ENCODE data around the gene PPP6R2. TPM values are rescaled to one million over a fixed set of nuclear protein-coding genes. Genes with fewer than 3 reads are reported as not detected.

PPP6R2 gene
- total RNA-seq, 1 experiment from 2014 or later, result 61.3 TPM

- ChIA-PET RAD21 (ENCODE audit: low non-redundant PET in 1 of 2, low total read pairs in 2 of 2, uncharacterized antibody in 2 of 2, unreplicated experiment in 2 of 2) (no interaction called here), CTCF (no interaction called here), POLR2A (no interaction called here)
- H3K9me3 ChIP-seq (ENCODE audit: control insufficient read depth in 1 of 2, insufficient read depth in 1 of 2, low read depth in 1 of 2, low read length in 2 of 2), result no peaks in the 10 kb centered on the region
- H3K79me2 ChIP-seq (ENCODE audit: insufficient read depth, low read length), result no peaks in the 10 kb centered on the region
- intact Hi-C loops (cut with micrococcal nuclease), result no loop called here
- H3K9ac ChIP-seq (ENCODE audit: low read length), result no peak overlapping the region
- H3K36me3 ChIP-seq (ENCODE audit: control insufficient read depth in 1 of 2, insufficient read depth in 2 of 2, low read length in 2 of 2), result peaks cover 52% of the 10 kb centered on the region in 2 experiments
- DNase-seq (ENCODE audit: low read depth, low spot score) (no peak), ATAC-seq (no peak)
- no peaks in the 10 kb centered on the region for H3K9me2 ChIP-seq (ENCODE audit: insufficient read depth)
- no peak overlapping the region for H3K4me2 ChIP-seq (ENCODE audit: low read length)
- BruUV-seq (replicated peaks), result no TSS peak
- TF ChIP-seq FOSL1 (IDR thresholded peaks at IDR 0.05; ENCODE audit: low read depth) (no peak), ELF1 (IDR thresholded peaks at IDR 0.05; ENCODE audit: borderline replicate concordance, low read depth) (no peak), ZNF274 (IDR thresholded peaks at IDR 0.05; ENCODE audit: low read depth, low read length) (no peak), REST (IDR thresholded peaks at IDR 0.05; ENCODE audit: low read depth) (no peak), POLR2A (IDR thresholded peaks at IDR 0.05; ENCODE audit: borderline replicate concordance, extremely low read depth, insufficient read depth, insufficient read length) (no peak), EZH2phosphoT487 (IDR thresholded peaks at IDR 0.05; ENCODE audit: borderline replicate concordance) (no peak)
- H3K27ac ChIP-seq (ENCODE audit: low read depth, low read length), result no peak overlapping the region
- no peaks in the 10 kb centered on the region for H3K27me3 ChIP-seq (ENCODE audit: insufficient read depth, low read length)
- no peaks in the 10 kb centered on the region for H4K20me1 ChIP-seq (ENCODE audit: insufficient read depth)
- no peak overlapping the region for H2AFZ ChIP-seq (ENCODE audit: low read depth, low read length, poor library complexity, severe bottlenecking)
- no peak overlapping the region for H3K4me3 ChIP-seq (replicated peaks in 1 of 2; ENCODE audit: low read depth in 1 of 2, low read length in 2 of 2)
- H3K4me1 ChIP-seq (ENCODE audit: control insufficient read depth in 1 of 2, insufficient read depth in 2 of 2, low read length in 2 of 2), result no peaks in the 10 kb centered on the region
These were observed 77.5 kb downstream of the PPP6R2 start for GRCh38 chr22:50420581-50420980.

- Histone ChIP-seq H3K9me2 (ENCODE audit: insufficient read depth) (no peaks in the 10 kb centered on the region), H3K9me3 (ENCODE audit: control insufficient read depth in 1 of 2, insufficient read depth in 1 of 2, low read depth in 1 of 2, low read length in 2 of 2) (no peaks in the 10 kb centered on the region), H2AFZ (ENCODE audit: low read depth, low read length, poor library complexity, severe bottlenecking) (no peak overlapping the region), H4K20me1 (ENCODE audit: insufficient read depth) (no peaks in the 10 kb centered on the region), H3K79me2 (ENCODE audit: insufficient read depth, low read length) (no peaks in the 10 kb centered on the region), H3K4me1 (ENCODE audit: control insufficient read depth in 1 of 2, insufficient read depth in 2 of 2, low read length in 2 of 2) (no peaks in the 10 kb centered on the region), H3K4me2 (ENCODE audit: low read length) (no peak overlapping the region), H3K9ac (ENCODE audit: low read length) (no peak overlapping the region), H3K27ac (ENCODE audit: low read depth, low read length) (no peak overlapping the region), H3K4me3 (replicated peaks in 1 of 2; ENCODE audit: low read depth in 1 of 2, low read length in 2 of 2) (no peak overlapping the region), H3K36me3 (ENCODE audit: control insufficient read depth in 1 of 2, insufficient read depth in 2 of 2, low read length in 2 of 2) (peaks cover 39 to 40% of the 10 kb centered on the region in 2 experiments), H3K27me3 (ENCODE audit: insufficient read depth, low read length) (no peaks in the 10 kb centered on the region)
- no TSS peak for BruUV-seq (replicated peaks)
- ChIA-PET RAD21 (ENCODE audit: low non-redundant PET in 1 of 2, low total read pairs in 2 of 2, uncharacterized antibody in 2 of 2, unreplicated experiment in 2 of 2) (no interaction called here), POLR2A (no interaction called here), CTCF (no interaction called here)
- DNase-seq (ENCODE audit: low read depth, low spot score) (no peak), ATAC-seq (no peak)
- intact Hi-C loops (cut with micrococcal nuclease), result no loop called here
- TF ChIP-seq SIN3A (IDR thresholded peaks at IDR 0.05; ENCODE audit: low read depth) (no peak), POLR2A (IDR thresholded peaks at IDR 0.05; ENCODE audit: borderline replicate concordance, extremely low read depth, insufficient read depth, insufficient read length) (no peak), ZFX (IDR thresholded peaks at IDR 0.05) (no peak), JUND (IDR thresholded peaks at IDR 0.05) (no peak), SP1 (IDR thresholded peaks at IDR 0.05; ENCODE audit: low read depth) (no peak), ZNF274 (IDR thresholded peaks at IDR 0.05; ENCODE audit: low read depth, low read length) (no peak), YY1 (IDR thresholded peaks at IDR 0.05; ENCODE audit: extremely low read depth, insufficient replicate concordance, low read depth, low read length) (no peak), EZH2 (IDR thresholded peaks at IDR 0.05) (no peak), EGR1 (IDR thresholded peaks at IDR 0.05; ENCODE audit: low read depth) (no peak), REST (IDR thresholded peaks at IDR 0.05; ENCODE audit: low read depth) (no peak), CBX3 (IDR thresholded peaks at IDR 0.05; ENCODE audit: low read depth) (no peak), ELF1 (IDR thresholded peaks at IDR 0.05; ENCODE audit: borderline replicate concordance, low read depth) (no peak)
These were observed 78.9 kb downstream of the PPP6R2 start for GRCh38 chr22:50422046-50422445.
